MM.1S (cell line): Measurements from ENCODE around the gene RNF123.

Experiments used
- DNase-seq: peaks from one replicate; pipeline ENCODE4 v3.0.0-alpha.2; 2015
- H2AFZ ChIP-seq: fragments of 300-600 bp; sonication (generic); 2 replicates; pipeline ENCODE4 v1.6.0; 2016; ENCODE audit warnings: antibody characterized with exemption, low read length
- H3F3A ChIP-seq: fragments of 300-600 bp; sonication (generic); 2 replicates; pipeline ENCODE4 v1.6.1; 2016; ENCODE audit warnings: mild to moderate bottlenecking, antibody characterized with exemption, low read length, moderate library complexity, mixed read lengths; ENCODE audit not compliant: insufficient read depth
- H3K27ac ChIP-seq: fragments of 300-600 bp; sonication (generic); 2 replicates; pipeline ENCODE4 v1.5.1; 2016; ENCODE audit warnings: mild to moderate bottlenecking, low read length
- H3K27me3 ChIP-seq: fragments of 300-600 bp; sonication (generic); replicated peaks from 2 replicates; pipeline ENCODE4 v1.6.0; 2016; ENCODE audit warnings: low read length; ENCODE audit not compliant: insufficient read depth
- H3K36me3 ChIP-seq: fragments of 300-600 bp; sonication (generic); replicated peaks from 2 replicates; pipeline ENCODE4 v1.6.1; 2016; ENCODE audit warnings: mild to moderate bottlenecking, low read length, mixed read lengths; ENCODE audit not compliant: insufficient read depth
- H3K4me1 ChIP-seq: fragments of 300-600 bp; sonication (generic); 2 replicates; pipeline ENCODE4 v1.6.1; 2016; ENCODE audit warnings: low read length, mixed read lengths
- H3K4me2 ChIP-seq: fragments of 300-600 bp; sonication (generic); 2 replicates; pipeline ENCODE4 v1.6.0; 2016; ENCODE audit warnings: low read depth, low read length
- H3K4me3 ChIP-seq: fragments of 300-600 bp; sonication (generic); 2 replicates; pipeline ENCODE4 v1.5.1; 2016; ENCODE audit warnings: low read length, mixed read lengths
- H3K79me2 ChIP-seq: fragments of 300-600 bp; sonication (generic); 2 replicates; pipeline ENCODE4 v1.6.1; 2016; ENCODE audit warnings: mixed run types, low read length, mixed read lengths
- H3K9ac ChIP-seq: fragments of 300-600 bp; sonication (generic); 2 replicates; pipeline ENCODE4 v1.6.1; 2016; ENCODE audit warnings: low read length, mixed read lengths
- H3K9me2 ChIP-seq: fragments of 300-600 bp; sonication (generic); replicated peaks from 2 replicates; pipeline ENCODE4 v1.6.1; 2016; ENCODE audit warnings: mild to moderate bottlenecking, low read length, mixed read lengths; ENCODE audit not compliant: insufficient read depth
- H3K9me3 ChIP-seq: fragments of 300-600 bp; sonication (generic); replicated peaks from 2 replicates; pipeline ENCODE4 v1.6.1; 2016; ENCODE audit warnings: mild to moderate bottlenecking, low read length, mixed read lengths; ENCODE audit not compliant: insufficient read depth
- H4K20me1 ChIP-seq: fragments of 300-600 bp; sonication (generic); 2 replicates; pipeline ENCODE4 v1.6.1; 2016; ENCODE audit warnings: mild to moderate bottlenecking, low read length, moderate library complexity, mixed read lengths; ENCODE audit not compliant: insufficient read depth
- CTCF ChIP-seq: fragments of 300-600 bp; sonication (generic); IDR thresholded peaks from 2 replicates; pipeline ENCODE4 v1.5.1; 2016; ENCODE audit warnings: antibody characterized with exemption, low read length, mixed read lengths
- EZH2 ChIP-seq: fragments of 300-600 bp; sonication (generic); optimal IDR thresholded peaks from 2 replicates; pipeline ENCODE3; 2017; ENCODE audit warnings: low read depth, mild to moderate bottlenecking, antibody characterized with exemption, low read length, mixed read lengths
- EZH2phosphoT487 ChIP-seq: fragments of 300-600 bp; sonication (generic); IDR thresholded peaks from 2 replicates; pipeline ENCODE4 v1.6.1; 2018; ENCODE audit warnings: antibody characterized with exemption, low read length

The RNF123 gene

GRCh38 chr3:49648354-49649019 is 40.9 kb upstream of the RNF123 start:
- Histone ChIP-seq H3K79me2 (no peaks in the 10 kb centered on the region), H3K27ac (no peak overlapping the region), H3K9me3 (no peaks in the 10 kb centered on the region), H3K27me3 (0 out of 2 replicates have a peak, but pooled peaks cover 7% of the 10 kb centered on the region), H3F3A (no peaks in the 10 kb centered on the region), H3K36me3 (no peaks in the 10 kb centered on the region), H3K4me1 (peaks cover 12% of the 10 kb centered on the region), H3K9ac (no peak overlapping the region), H3K9me2 (no peaks in the 10 kb centered on the region), H4K20me1 (no peaks in the 10 kb centered on the region), H2AFZ (0 out of 2 replicates have a peak overlapping the region, but pooled peaks have one; percentile 63), H3K4me2 (peak overlapping the region; percentile 57), H3K4me3 (no peak overlapping the region)
- TF ChIP-seq CTCF: no peak
- no peak for TF ChIP-seq EZH2
- no peak for TF ChIP-seq EZH2phosphoT487
- no peak for DNase-seq

GRCh38 chr3:49649576-49649975 is 39.8 kb upstream of the RNF123 start:
- peaks cover 15% of the 10 kb centered on the region for H3K4me1 ChIP-seq

GRCh38 chr3:49650177-49650576 is 39.2 kb upstream of the RNF123 start:
- H3K9ac ChIP-seq: no peak overlapping the region
- DNase-seq: no peak
- H3K4me1 ChIP-seq: peaks cover 21% of the 10 kb centered on the region
- TF ChIP-seq CTCF: no peak
- TF ChIP-seq EZH2: no peak
- TF ChIP-seq EZH2phosphoT487: no peak
- H3K4me3 ChIP-seq: no peak overlapping the region
- H3K27me3 ChIP-seq: 0 out of 2 replicates have a peak, but pooled peaks cover 7% of the 10 kb centered on the region
- H3K36me3 ChIP-seq: no peaks in the 10 kb centered on the region
- no peaks in the 10 kb centered on the region for H3K79me2 ChIP-seq
- no peaks in the 10 kb centered on the region for H3F3A ChIP-seq
- no peak overlapping the region for H3K27ac ChIP-seq
- H4K20me1 ChIP-seq: no peaks in the 10 kb centered on the region
- no peak overlapping the region for H2AFZ ChIP-seq
- no peaks in the 10 kb centered on the region for H3K9me3 ChIP-seq
- no peaks in the 10 kb centered on the region for H3K9me2 ChIP-seq
- no peak overlapping the region for H3K4me2 ChIP-seq

More at GRCh38 chr3:49649576-49649975, 39.8 kb upstream of the RNF123 start:
- H4K20me1 ChIP-seq: no peaks in the 10 kb centered on the region
- no peaks in the 10 kb centered on the region for H3K36me3 ChIP-seq
- no peak overlapping the region for H2AFZ ChIP-seq
- no peak overlapping the region for H3K4me2 ChIP-seq
- no peak for DNase-seq
- H3K9ac ChIP-seq: no peak overlapping the region
- H3K9me3 ChIP-seq: no peaks in the 10 kb centered on the region
- H3K4me3 ChIP-seq: no peak overlapping the region
- no peaks in the 10 kb centered on the region for H3K9me2 ChIP-seq
- no peak for TF ChIP-seq EZH2phosphoT487
- no peak for TF ChIP-seq EZH2
- TF ChIP-seq CTCF: no peak
- H3K79me2 ChIP-seq: no peaks in the 10 kb centered on the region
- no peak overlapping the region for H3K27ac ChIP-seq
- no peaks in the 10 kb centered on the region for H3F3A ChIP-seq
- 0 out of 2 replicates have a peak, but pooled peaks cover 7% of the 10 kb centered on the region for H3K27me3 ChIP-seq
